Natural killer cell (primary cell): Measurements from ENCODE around the gene PDZRN3. TPM values are rescaled to one million over a fixed set of nuclear protein-coding genes. Genes with fewer than 3 reads are reported as not detected.

Experiments used
- ATAC-seq, 3 donors: fragments of 150-1000 bp in 2 of 3; fragments of 200-7000 bp in 1 of 3; cut with Tn5 transposase; 1 replicate in 1 of 3; 2 replicates in 2 of 3; pipeline ENCODE4 v1.10.0; 2021; ENCODE audit warnings: mild to moderate bottlenecking in 2 of 3, moderate library complexity in 2 of 3
- DNase-seq, 2 donors: peaks; one replicate each; pipeline versions ENCODE4 v3.0.0 to v3.0.0-alpha.2; 2013 to 2021; ENCODE audit warnings: mixed read lengths in 1 of 2
- H3K27ac ChIP-seq: one replicate; pipeline ENCODE4 v1.5.1; 2013; ENCODE audit warnings: mild to moderate bottlenecking, low read length
- H3K27me3 ChIP-seq: one replicate; pipeline ENCODE4 v1.6.1; 2013; ENCODE audit warnings: low read length; ENCODE audit not compliant: control insufficient read depth, insufficient read depth
- H3K36me3 ChIP-seq: one replicate; pipeline ENCODE4 v1.6.1; 2013; ENCODE audit warnings: low read length; ENCODE audit not compliant: control insufficient read depth, insufficient read depth
- H3K4me1 ChIP-seq: one replicate; pipeline ENCODE4 v1.6.1; 2013; ENCODE audit warnings: low read length; ENCODE audit not compliant: control insufficient read depth, insufficient read depth
- H3K4me3 ChIP-seq: one replicate; pipeline ENCODE4 v1.5.1; 2013; ENCODE audit warnings: low read length
- H3K9me3 ChIP-seq: one replicate; pipeline ENCODE4 v1.6.1; 2013; ENCODE audit warnings: low read length; ENCODE audit not compliant: control insufficient read depth, insufficient read depth
- H3K27ac Mint-ChIP-seq, 2 donors: one replicate each; pipeline ENCODE4 v1.8.0; 2022; ENCODE audit warnings: mild to moderate bottlenecking in 2 of 2, mixed read lengths in 2 of 2, moderate library complexity in 1 of 2
- H3K27me3 Mint-ChIP-seq, 2 donors: one replicate each; pipeline ENCODE4 v1.8.0; 2022; ENCODE audit warnings: low read depth in 2 of 2, mixed read lengths in 2 of 2
- H3K36me3 Mint-ChIP-seq: one replicate; pipeline ENCODE4 v1.8.0; 2022; ENCODE audit warnings: mixed read lengths
- H3K4me1 Mint-ChIP-seq, 2 donors: one replicate each; pipeline ENCODE4 v1.8.0; 2022; ENCODE audit warnings: mixed read lengths in 2 of 2
- H3K4me3 Mint-ChIP-seq: one replicate; pipeline ENCODE4 v1.8.0; 2022; ENCODE audit warnings: mild to moderate bottlenecking, moderate library complexity, mixed read lengths
- H3K9me3 Mint-ChIP-seq, 2 donors: one replicate each; pipeline ENCODE4 v1.8.0; 2022; ENCODE audit warnings: mixed read lengths in 2 of 2
- WGBS: methylation state at CpG from one replicate; pipeline ENCODE4 v1.1.7; 2013; ENCODE audit warnings: missing lambda C conversion rate; ENCODE audit not compliant: insufficient coverage; 5-methylcytosine and 5-hydroxymethylcytosine counted together
- intact Hi-C: fragments of 100-400 bp; cut with micrococcal nuclease; formaldehyde crosslinking; loops from one replicate; pipeline ENCODE4 v1.14.2; 2022
- total RNA-seq, 4 donors: library from RNA; stranded (reverse); fragments of 120-200 nt in 1 of 4; gene quantifications; one replicate each; pipeline versions ENCODE4 v1.2.3 to v1.2.4, GENCODE V29; 2013 to 2022
- TF ChIP-seq, protein P1 (sequence below): fragments of 200-600 bp; IDR thresholded peaks from one replicate; pipeline ENCODE4 v1.8.0; 2022; ENCODE audit warnings: antibody characterized with exemption

Gene PDZRN3
- total RNA-seq, 3 donors from 2014 or later (not counting 1 experiment from before 2014, with no cell fraction given), result not detected

DNA sequence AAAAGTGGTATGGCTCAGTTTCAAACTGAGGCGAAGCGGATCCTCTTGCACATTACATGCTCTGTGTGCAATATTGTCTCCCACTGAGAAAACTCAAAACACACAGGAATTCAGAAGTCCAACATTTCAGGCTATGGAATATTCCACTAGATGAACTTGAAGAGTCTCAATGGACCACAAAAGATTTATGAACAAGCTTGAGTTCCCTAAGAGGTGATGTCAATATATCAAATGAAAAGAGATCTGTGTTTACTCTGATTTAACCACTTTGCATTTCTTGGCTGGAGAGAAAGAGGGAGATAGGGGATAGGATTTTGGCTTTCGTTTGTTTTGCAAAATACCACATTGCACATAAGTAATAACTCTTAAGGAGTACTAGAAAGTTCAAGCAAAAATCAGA lies 20.3 kb downstream of the PDZRN3 start:
- H3K4me3 Mint-ChIP-seq, result no peak overlapping the region

DNA sequence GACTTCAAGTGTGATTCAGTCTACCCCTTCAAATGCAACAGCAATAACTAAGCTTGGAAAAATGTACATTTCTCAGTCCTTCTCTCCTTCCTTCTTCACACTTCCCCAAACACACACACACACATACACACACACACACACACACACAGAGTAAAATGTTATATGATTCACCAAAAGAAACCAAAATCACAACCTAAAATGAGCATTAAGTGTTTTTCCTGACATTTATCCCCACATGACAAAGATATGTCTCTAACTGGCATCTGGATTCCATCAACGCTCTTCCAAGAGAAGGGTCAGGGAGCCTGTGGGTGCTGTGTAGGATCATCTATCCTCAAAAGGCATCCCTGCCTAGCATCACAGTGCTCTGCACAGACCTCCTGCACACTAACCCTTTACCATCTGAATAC lies 21.0 kb downstream of the PDZRN3 start:
- no peak overlapping the region for H3K4me3 ChIP-seq
- no peak for DNase-seq
- TF ChIP-seq, protein P1, sequence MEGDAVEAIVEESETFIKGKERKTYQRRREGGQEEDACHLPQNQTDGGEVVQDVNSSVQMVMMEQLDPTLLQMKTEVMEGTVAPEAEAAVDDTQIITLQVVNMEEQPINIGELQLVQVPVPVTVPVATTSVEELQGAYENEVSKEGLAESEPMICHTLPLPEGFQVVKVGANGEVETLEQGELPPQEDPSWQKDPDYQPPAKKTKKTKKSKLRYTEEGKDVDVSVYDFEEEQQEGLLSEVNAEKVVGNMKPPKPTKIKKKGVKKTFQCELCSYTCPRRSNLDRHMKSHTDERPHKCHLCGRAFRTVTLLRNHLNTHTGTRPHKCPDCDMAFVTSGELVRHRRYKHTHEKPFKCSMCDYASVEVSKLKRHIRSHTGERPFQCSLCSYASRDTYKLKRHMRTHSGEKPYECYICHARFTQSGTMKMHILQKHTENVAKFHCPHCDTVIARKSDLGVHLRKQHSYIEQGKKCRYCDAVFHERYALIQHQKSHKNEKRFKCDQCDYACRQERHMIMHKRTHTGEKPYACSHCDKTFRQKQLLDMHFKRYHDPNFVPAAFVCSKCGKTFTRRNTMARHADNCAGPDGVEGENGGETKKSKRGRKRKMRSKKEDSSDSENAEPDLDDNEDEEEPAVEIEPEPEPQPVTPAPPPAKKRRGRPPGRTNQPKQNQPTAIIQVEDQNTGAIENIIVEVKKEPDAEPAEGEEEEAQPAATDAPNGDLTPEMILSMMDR, result no peak
- H3K27me3 ChIP-seq, result no peaks in the 10 kb centered on the region
- no peak for ATAC-seq
- no peaks in the 10 kb centered on the region for H3K9me3 ChIP-seq
- H3K36me3 ChIP-seq, result no peaks in the 10 kb centered on the region
- Mint-ChIP-seq H3K4me3 (no peak overlapping the region), H3K4me1 (no peaks in the 10 kb centered on the region), H3K27ac (no peak overlapping the region), H3K36me3 (no peaks in the 10 kb centered on the region), H3K9me3 (peaks cover 7 to 8% of the 10 kb centered on the region in 2 donors), H3K27me3 (no peaks in the 10 kb centered on the region)
- WGBS, result 64% methylated on average over 1 of the region's 1 CpG
- H3K27ac ChIP-seq, result no peak overlapping the region
- H3K4me1 ChIP-seq, result no peaks in the 10 kb centered on the region
- intact Hi-C loops, result no loop called here

More for the DNA sequence above, 20.3 kb downstream of the PDZRN3 start:
- peaks cover 5 to 8% of the 10 kb centered on the region in 2 donors for H3K9me3 Mint-ChIP-seq
- Histone ChIP-seq H3K36me3 (no peaks in the 10 kb centered on the region), H3K9me3 (no peaks in the 10 kb centered on the region), H3K27ac (no peak overlapping the region), H3K4me1 (no peaks in the 10 kb centered on the region), H3K4me3 (no peak overlapping the region), H3K27me3 (no peaks in the 10 kb centered on the region)
- ATAC-seq, result no peak
- no peak overlapping the region for H3K27ac Mint-ChIP-seq
- 100% methylated on average over 2 of the region's 3 CpGs for WGBS
- H3K27me3 Mint-ChIP-seq, result no peaks in the 10 kb centered on the region
- DNase-seq, result no peak
- intact Hi-C loops, result no loop called here
- H3K36me3 Mint-ChIP-seq, result no peaks in the 10 kb centered on the region
- TF ChIP-seq, protein P1, result no peak
- no peaks in the 10 kb centered on the region for H3K4me1 Mint-ChIP-seq

DNA sequence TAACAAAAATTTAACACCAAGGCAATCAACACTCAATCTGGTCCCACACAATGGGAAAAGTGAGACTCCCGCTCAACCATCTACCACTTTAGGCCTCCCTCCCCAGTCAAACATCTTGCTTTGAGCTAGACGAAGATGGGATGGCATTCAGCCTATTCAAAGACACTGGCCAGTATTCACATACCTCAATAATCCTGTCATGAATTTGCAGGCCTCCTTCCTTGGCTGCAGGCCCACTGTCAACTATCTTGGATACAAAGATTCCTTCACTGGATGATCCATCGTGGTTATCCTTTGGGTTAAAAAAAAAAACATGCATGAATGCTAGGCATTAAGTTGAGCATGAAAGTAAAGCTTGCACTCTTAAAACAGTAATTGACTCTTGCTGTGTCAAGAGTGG lies 22.6 kb downstream of the PDZRN3 start:
- WGBS, result 94% methylated on average over 3 of the region's 3 CpGs
- Histone ChIP-seq H3K27ac (no peak overlapping the region), H3K4me3 (no peak overlapping the region), H3K27me3 (no peaks in the 10 kb centered on the region), H3K9me3 (no peaks in the 10 kb centered on the region), H3K36me3 (no peaks in the 10 kb centered on the region), H3K4me1 (no peaks in the 10 kb centered on the region)
- no peaks in the 10 kb centered on the region for H3K27me3 Mint-ChIP-seq
- ATAC-seq (no peak), DNase-seq (no peak)
- TF ChIP-seq, protein P1, result no peak
- no peak overlapping the region for H3K4me3 Mint-ChIP-seq
- no peaks in the 10 kb centered on the region for H3K4me1 Mint-ChIP-seq
- H3K27ac Mint-ChIP-seq, result no peak overlapping the region
- peaks cover 5 to 8% of the 10 kb centered on the region in 2 donors for H3K9me3 Mint-ChIP-seq
- H3K36me3 Mint-ChIP-seq, result no peaks in the 10 kb centered on the region
- intact Hi-C loops, result no loop called here

DNA sequence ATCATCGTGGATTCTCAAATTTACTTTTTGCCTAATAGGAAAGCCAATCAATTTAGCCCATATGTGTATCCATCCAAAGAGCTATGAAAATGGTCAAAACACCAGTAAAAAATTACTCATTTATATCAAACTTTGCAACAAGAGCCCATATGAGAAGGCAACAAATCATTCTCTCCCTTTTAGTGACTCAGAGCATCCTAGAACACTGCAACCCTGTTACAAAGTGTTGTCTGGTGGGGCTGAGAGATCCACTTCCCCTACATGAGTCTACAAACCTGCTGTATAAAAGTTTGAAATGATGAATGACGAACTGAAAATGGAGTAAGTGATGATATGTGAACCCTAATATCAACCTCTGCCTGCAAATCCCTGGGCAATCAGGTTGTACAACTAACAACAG lies 23.3 kb downstream of the PDZRN3 start:
- H3K4me3 ChIP-seq, result no peak overlapping the region
- no peaks in the 10 kb centered on the region for H3K9me3 ChIP-seq
- intact Hi-C loops, result no loop called here
- TF ChIP-seq, protein P1, result no peak
- Mint-ChIP-seq H3K27me3 (no peaks in the 10 kb centered on the region), H3K36me3 (no peaks in the 10 kb centered on the region), H3K4me1 (no peaks in the 10 kb centered on the region), H3K27ac (no peak overlapping the region), H3K4me3 (no peak overlapping the region), H3K9me3 (peaks cover 5% of the 10 kb centered on the region in 2 donors)
- H3K36me3 ChIP-seq, result no peaks in the 10 kb centered on the region
- no peaks in the 10 kb centered on the region for H3K27me3 ChIP-seq
- WGBS, result 56% methylated on average over 2 of the region's 2 CpGs
- no peaks in the 10 kb centered on the region for H3K4me1 ChIP-seq
- no peak overlapping the region for H3K27ac ChIP-seq
- no peak for DNase-seq
- ATAC-seq, result no peak
